CD4-positive, alpha-beta memory T cell (primary cell): ENCODE measurements around the gene CELF5. TPM values are rescaled to one million over a fixed set of nuclear protein-coding genes. Genes with fewer than 3 reads are reported as not detected.

ENCODE experiments used
- CTCF ChIA-PET: fragments of 350-600 bp; sonication (Branson Sonifier 250); formaldehyde crosslinking; loops from one replicate; lab custom pipeline; 2021; ENCODE audit warnings: inconsistent platforms; ENCODE audit not compliant: partially characterized antibody; lab: Charles Lee
- POLR2A ChIA-PET: fragments of 350-600 bp; sonication (Branson Sonifier 250); formaldehyde crosslinking; loops from one replicate; lab custom pipeline; 2021; ENCODE audit not compliant: partially characterized antibody; lab: Charles Lee
- DNase-seq, 5 donors: peaks; one replicate each; pipeline versions ENCODE4 v3.0.0 to v3.0.0-alpha.2; 2020 to 2022; ENCODE audit warnings: mixed read lengths in 1 of 5
- H3K27ac ChIP-seq: one replicate; pipeline ENCODE4 v1.7.0; 2013; ENCODE audit warnings: low read depth, low read length
- H3K27me3 ChIP-seq: 2 replicates; pipeline ENCODE4 v1.7.0; 2013; ENCODE audit warnings: mild to moderate bottlenecking, low read length, moderate library complexity; ENCODE audit not compliant: insufficient read depth
- H3K36me3 ChIP-seq: 2 replicates; pipeline ENCODE4 v1.7.0; 2013; ENCODE audit warnings: mild to moderate bottlenecking, low read length, moderate library complexity; ENCODE audit not compliant: insufficient read depth
- H3K4me1 ChIP-seq: 2 replicates; pipeline ENCODE4 v1.7.0; 2013; ENCODE audit warnings: mild to moderate bottlenecking, low read length, moderate library complexity; ENCODE audit not compliant: insufficient read depth
- H3K4me3 ChIP-seq, 2 donors: one replicate each; pipeline ENCODE4 v1.7.0; 2013; ENCODE audit warnings: low read length in 2 of 2, mild to moderate bottlenecking in 1 of 2
- H3K9me3 ChIP-seq, 2 donors: one replicate each; pipeline ENCODE4 v1.7.0; 2013; ENCODE audit warnings: low read length in 2 of 2, control low read depth in 1 of 2; ENCODE audit not compliant: control insufficient read depth in 1 of 2
- H3K27ac Mint-ChIP-seq, 7 donors: one replicate each; pipeline ENCODE4 v1.8.0; 2020 to 2021; ENCODE audit warnings: mixed read lengths in 7 of 7, mild to moderate bottlenecking in 6 of 7, inconsistent platforms in 3 of 7, moderate library complexity in 3 of 7
- H3K27me3 Mint-ChIP-seq, 2 donors: one replicate each; pipeline ENCODE4 v1.8.0; 2020 to 2021; ENCODE audit warnings: mixed read lengths in 2 of 2
- H3K36me3 Mint-ChIP-seq, 2 donors: one replicate each; pipeline ENCODE4 v1.8.0; 2020 to 2021; ENCODE audit warnings: mixed read lengths in 2 of 2, inconsistent platforms in 1 of 2, mild to moderate bottlenecking in 1 of 2
- H3K4me1 Mint-ChIP-seq, 4 donors: one replicate each; pipeline ENCODE4 v1.8.0; 2020 to 2021; ENCODE audit warnings: mixed read lengths in 4 of 4, mild to moderate bottlenecking in 1 of 4
- H3K4me3 Mint-ChIP-seq, 8 donors: one replicate each; pipeline ENCODE4 v1.8.0; 2020 to 2021; ENCODE audit warnings: mixed read lengths in 8 of 8, mild to moderate bottlenecking in 7 of 8, moderate library complexity in 6 of 8, inconsistent platforms in 3 of 8
- H3K9me3 Mint-ChIP-seq, 8 donors: one replicate each; pipeline ENCODE4 v1.8.0; 2020 to 2021; ENCODE audit warnings: mixed read lengths in 8 of 8, mild to moderate bottlenecking in 5 of 8, inconsistent platforms in 3 of 8, moderate library complexity in 1 of 8
- intact Hi-C: fragments of 100-400 bp; cut with micrococcal nuclease; formaldehyde crosslinking; loops from one replicate; pipeline ENCODE4 v1.15.1; 2023
- polyA plus RNA-seq, 2 donors: library from polyadenylated mRNA; unstranded; fragments of 300-500 nt; fragmentation: Illumina TruSeq; gene quantifications; one replicate each; pipeline ENCODE4 v1.2.3, GENCODE V29; 2021
- total RNA-seq, 2 experiments: library from RNA; stranded (reverse); gene quantifications; one replicate each; pipeline ENCODE4 v1.2.3, GENCODE V29; 2021

The CELF5 gene
- under 1 TPM; 0.44 to 0.64 TPM for total RNA-seq
- polyA plus RNA-seq, result under 1 TPM in 1 of 2 donors, not detected in 1; 0.32 TPM

DNA sequence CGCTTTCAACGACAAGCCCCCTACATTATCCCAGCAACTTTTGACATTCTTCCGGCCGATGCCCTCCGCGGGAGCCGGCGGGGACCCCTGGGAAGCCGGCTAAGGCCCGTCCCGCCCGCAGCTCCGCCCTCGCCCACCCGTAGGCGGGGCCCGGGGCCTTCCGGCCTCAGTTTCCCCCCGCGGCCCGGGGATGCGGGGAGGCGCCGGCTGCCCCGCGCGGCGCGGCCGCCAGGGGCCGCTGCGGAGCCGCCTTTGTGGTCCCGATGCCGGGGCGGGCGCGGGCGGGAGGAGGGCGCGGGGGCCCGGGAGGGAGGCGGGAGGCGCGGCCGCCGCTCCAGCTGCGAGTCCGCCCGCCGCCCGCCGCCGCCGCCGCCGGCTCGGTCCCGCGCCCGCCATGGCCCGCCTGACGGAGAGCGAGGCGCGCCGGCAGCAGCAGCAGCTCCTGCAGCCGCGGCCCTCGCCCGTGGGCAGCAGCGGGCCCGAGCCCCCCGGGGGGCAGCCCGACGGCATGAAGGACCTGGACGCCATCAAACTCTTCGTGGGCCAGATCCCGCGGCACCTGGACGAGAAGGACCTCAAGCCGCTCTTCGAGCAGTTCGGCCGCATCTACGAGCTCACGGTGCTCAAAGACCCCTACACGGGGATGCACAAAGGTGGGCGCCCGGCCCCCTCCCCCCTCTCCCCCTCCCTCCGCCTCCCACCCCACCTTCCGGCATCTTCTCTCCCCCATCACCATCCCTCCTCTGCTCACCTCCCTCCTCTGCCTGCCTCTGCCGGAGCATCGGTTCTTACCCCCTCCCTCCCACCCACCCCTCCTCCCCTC is at the start of gene CELF5:
TSS of gene CELF5 (plus strand) at position 316 of the 823 bp plus-strand sequence. CDS start at position 395, 79 bp downstream.
- ChIA-PET POLR2A (no interaction called here), CTCF (interaction anchor here (0.9 to 1.2 kb wide), 2 partner anchors 10 to 18 kb away, joined by 3 read pairs; no protein-coding TSS in a partner anchor)
- H3K27me3 ChIP-seq, result peaks cover 9% of the 10 kb centered on the region
- peaks cover 0 to 1% (median 0%) of the 10 kb centered on the region in 4 donors for H3K4me1 Mint-ChIP-seq
- H3K36me3 ChIP-seq, result no peaks in the 10 kb centered on the region
- peaks cover 16 to 21% of the 10 kb centered on the region in 2 donors for H3K27me3 Mint-ChIP-seq
- no peaks in the 10 kb centered on the region for H3K36me3 Mint-ChIP-seq
- H3K27ac ChIP-seq, result no peak within 1 kb of the TSS
- H3K4me3 Mint-ChIP-seq, result peak within 1 kb of the TSS in 5 of 8 donors; percentile 12 to 59 (median 34)
- no peaks in the 10 kb centered on the region for H3K9me3 ChIP-seq
- H3K27ac Mint-ChIP-seq, result peak within 1 kb of the TSS in 2 of 7 donors; percentile 7 to 23
- intact Hi-C loops, result no loop called here
- no peaks in the 10 kb centered on the region for H3K9me3 Mint-ChIP-seq
- no peak within 1 kb of the TSS for H3K4me3 ChIP-seq
- peak in 4 of 5 donors; percentile 50 to 62 (median 52) for DNase-seq
- H3K4me1 ChIP-seq, result no peaks in the 10 kb centered on the region

DNA sequence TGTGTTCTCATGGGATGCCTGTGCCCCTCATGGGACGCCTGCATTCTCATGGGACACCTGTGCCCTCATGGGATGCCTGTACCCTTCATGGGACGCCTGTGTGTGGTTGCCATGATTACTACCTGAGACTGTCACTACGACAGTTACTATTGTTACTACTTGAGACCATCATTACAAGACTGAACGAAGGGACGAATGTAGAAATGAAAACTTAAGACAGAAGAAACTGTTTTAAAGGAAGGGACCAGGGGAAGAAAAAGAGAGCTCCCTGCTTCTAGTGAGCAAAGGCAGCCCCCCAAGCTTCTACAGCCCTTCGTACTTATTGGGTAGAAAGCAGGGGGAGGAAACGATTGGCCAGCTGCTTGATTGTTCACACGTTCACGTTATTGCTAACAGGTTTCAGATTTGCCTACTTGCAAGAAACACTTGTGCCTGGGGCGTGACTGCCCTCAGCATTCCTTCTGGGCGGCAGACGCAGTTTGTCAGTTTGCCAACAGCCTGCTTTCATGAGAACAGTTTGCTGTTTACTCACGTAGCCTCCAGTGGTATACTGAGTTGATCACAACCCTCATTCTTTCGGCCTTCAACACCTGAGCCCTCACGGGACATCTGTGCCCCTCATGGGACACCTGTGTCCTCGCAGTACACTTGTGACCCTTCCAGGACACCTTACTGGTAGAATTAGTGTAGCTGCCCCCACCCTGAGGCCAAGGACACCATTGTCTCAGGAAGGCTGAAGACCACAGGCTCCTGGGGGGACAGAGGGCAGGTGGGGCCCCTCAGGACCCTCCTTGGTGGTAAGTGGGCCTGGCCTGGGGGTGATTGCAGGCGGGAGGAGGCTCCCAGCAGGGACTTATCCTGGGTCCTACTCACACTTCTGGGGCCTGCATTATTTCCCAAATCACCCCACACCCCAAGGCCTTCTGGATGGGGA is 48.4 kb upstream of the CELF5 start:
- H3K4me1 ChIP-seq, result peaks cover 22% of the 10 kb centered on the region
- H3K9me3 ChIP-seq, result no peaks in the 10 kb centered on the region
- Mint-ChIP-seq H3K4me1 (peaks cover 14 to 40% (median 26%) of the 10 kb centered on the region in 4 donors), H3K4me3 (peak overlapping the region; percentile 43 to 90 (median 84)), H3K36me3 (peaks cover 11 to 18% of the 10 kb centered on the region in 2 donors), H3K27me3 (no peaks in the 10 kb centered on the region), H3K9me3 (peaks cover 0 to 2% (median 0%) of the 10 kb centered on the region in 8 donors), H3K27ac (peak overlapping the region; percentile 92 to 98 (median 96))
- ChIA-PET POLR2A (interaction anchor here (1.3 to 2.4 kb wide), 3 partner anchors 10 to 225 kb away, joined by 4 to 23 read pairs (median 8); partner anchors contain the start of gene NCLN), CTCF (interaction anchor here (1.0 to 2.0 kb wide), 4 partner anchors 12 to 47 kb away, joined by 3 to 8 read pairs (median 4); no protein-coding TSS in a partner anchor)
- H3K4me3 ChIP-seq, result peak overlapping the region; percentile 67 to 68
- H3K27ac ChIP-seq, result peak overlapping the region; percentile 80
- peaks cover 15% of the 10 kb centered on the region for H3K36me3 ChIP-seq
- DNase-seq, result peak in 3 of 5 donors; percentile 46 to 59 (median 49)
- intact Hi-C loops, result loop anchor here (5.0 kb wide), 1 partner anchor 44 kb away; no protein-coding TSS in a partner anchor
- no peaks in the 10 kb centered on the region for H3K27me3 ChIP-seq

GRCh38 chr19:3176715-3177501 is 47.6 kb upstream of the CELF5 start:
- Histone ChIP-seq H3K36me3 (peaks cover 16% of the 10 kb centered on the region), H3K9me3 (no peaks in the 10 kb centered on the region), H3K27ac (peak overlapping the region; percentile 80), H3K27me3 (no peaks in the 10 kb centered on the region), H3K4me3 (peak overlapping the region; percentile 67 to 68), H3K4me1 (peaks cover 27% of the 10 kb centered on the region)
- intact Hi-C loops, result loop anchor here (1.0 to 5.0 kb wide), 2 partner anchors 8 to 45 kb away; partner anchors contain the start of gene NCLN
- POLR2A ChIA-PET, result interaction anchor here (0.9 to 2.4 kb wide), 6 partner anchors 9 to 226 kb away, joined by 3 to 23 read pairs (median 4); partner anchors contain the start of gene NCLN
- no peaks in the 10 kb centered on the region for H3K27me3 Mint-ChIP-seq
- H3K9me3 Mint-ChIP-seq, result peaks cover 0 to 2% (median 0%) of the 10 kb centered on the region in 8 donors
- DNase-seq, result peak; percentile 56 to 89 (median 64)
- CTCF ChIA-PET, result interaction anchor here (0.5 to 2.0 kb wide), 5 partner anchors 13 to 107 kb away, joined by 3 to 8 read pairs (median 4); no protein-coding TSS in a partner anchor
- peak overlapping the region; percentile 92 to 98 (median 96) for H3K27ac Mint-ChIP-seq
- H3K4me1 Mint-ChIP-seq, result peaks cover 12 to 42% (median 23%) of the 10 kb centered on the region in 4 donors
- H3K4me3 Mint-ChIP-seq, result peak overlapping the region; percentile 80 to 90 (median 84)
- peaks cover 16 to 21% of the 10 kb centered on the region in 2 donors for H3K36me3 Mint-ChIP-seq

DNA sequence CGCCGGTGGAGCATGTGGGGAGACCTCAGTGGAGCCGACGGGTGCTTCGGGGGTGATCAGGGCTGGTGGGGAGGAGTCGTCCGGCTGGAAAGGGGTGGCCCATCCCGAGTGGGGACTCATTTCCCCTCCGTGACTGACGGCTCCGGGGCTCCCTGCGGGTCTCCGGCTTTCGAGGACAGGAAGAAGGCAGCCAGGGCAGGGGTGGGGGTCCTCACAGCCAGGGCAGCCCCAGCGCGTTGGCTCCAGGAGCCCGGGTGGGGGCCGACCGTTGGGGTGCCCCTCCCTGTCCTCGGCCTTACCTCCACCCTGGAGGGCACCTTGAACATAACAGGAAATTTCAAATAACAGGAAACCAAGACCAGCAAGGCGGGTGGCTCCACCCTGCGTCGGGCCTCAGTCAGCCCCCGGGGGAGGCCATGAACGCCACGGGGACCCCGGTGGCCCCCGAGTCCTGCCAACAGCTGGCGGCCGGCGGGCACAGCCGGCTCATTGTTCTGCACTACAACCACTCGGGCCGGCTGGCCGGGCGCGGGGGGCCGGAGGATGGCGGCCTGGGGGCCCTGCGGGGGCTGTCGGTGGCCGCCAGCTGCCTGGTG is 46.0 kb upstream of the CELF5 start, which contains the start of gene S1PR4:
TSS of gene S1PR4 (plus strand) at position 393 of the 596 bp plus-strand sequence. CDS start at position 417, 24 bp downstream.
- H3K36me3 Mint-ChIP-seq, result peaks cover 21 to 27% of the 10 kb centered on the region in 2 donors
- peaks cover 41% of the 10 kb centered on the region for H3K4me1 ChIP-seq
- intact Hi-C loops, result loop anchor here (2.0 to 5.0 kb wide), 2 partner anchors 16 to 46 kb away; no protein-coding TSS in a partner anchor
- H3K4me3 ChIP-seq, result peak within 1 kb of the TSS; percentile 90 to 98
- peak; percentile 76 to 83 (median 80) for DNase-seq
- H3K27ac Mint-ChIP-seq, result peak within 1 kb of the TSS; percentile 93 to 99 (median 95)
- peaks cover 16% of the 10 kb centered on the region for H3K36me3 ChIP-seq
- ChIA-PET POLR2A (interaction anchor here (0.7 to 2.1 kb wide), 7 partner anchors 9 to 228 kb away, joined by 3 to 12 read pairs (median 4); no protein-coding TSS in a partner anchor), CTCF (interaction anchor here (1.5 to 1.6 kb wide), 2 partner anchors 50 to 228 kb away, joined by 5 to 7 read pairs; no protein-coding TSS in a partner anchor)
- H3K27me3 ChIP-seq, result no peaks in the 10 kb centered on the region
- H3K9me3 Mint-ChIP-seq, result peaks cover 0 to 2% (median 0%) of the 10 kb centered on the region in 8 donors
- no peaks in the 10 kb centered on the region for H3K9me3 ChIP-seq
- H3K4me1 Mint-ChIP-seq, result peaks cover 17 to 50% (median 24%) of the 10 kb centered on the region in 4 donors
- peak within 1 kb of the TSS; percentile 86 for H3K27ac ChIP-seq
- peak within 1 kb of the TSS; percentile 96 to 100 (median 99) for H3K4me3 Mint-ChIP-seq
- H3K27me3 Mint-ChIP-seq, result no peaks in the 10 kb centered on the region

DNA sequence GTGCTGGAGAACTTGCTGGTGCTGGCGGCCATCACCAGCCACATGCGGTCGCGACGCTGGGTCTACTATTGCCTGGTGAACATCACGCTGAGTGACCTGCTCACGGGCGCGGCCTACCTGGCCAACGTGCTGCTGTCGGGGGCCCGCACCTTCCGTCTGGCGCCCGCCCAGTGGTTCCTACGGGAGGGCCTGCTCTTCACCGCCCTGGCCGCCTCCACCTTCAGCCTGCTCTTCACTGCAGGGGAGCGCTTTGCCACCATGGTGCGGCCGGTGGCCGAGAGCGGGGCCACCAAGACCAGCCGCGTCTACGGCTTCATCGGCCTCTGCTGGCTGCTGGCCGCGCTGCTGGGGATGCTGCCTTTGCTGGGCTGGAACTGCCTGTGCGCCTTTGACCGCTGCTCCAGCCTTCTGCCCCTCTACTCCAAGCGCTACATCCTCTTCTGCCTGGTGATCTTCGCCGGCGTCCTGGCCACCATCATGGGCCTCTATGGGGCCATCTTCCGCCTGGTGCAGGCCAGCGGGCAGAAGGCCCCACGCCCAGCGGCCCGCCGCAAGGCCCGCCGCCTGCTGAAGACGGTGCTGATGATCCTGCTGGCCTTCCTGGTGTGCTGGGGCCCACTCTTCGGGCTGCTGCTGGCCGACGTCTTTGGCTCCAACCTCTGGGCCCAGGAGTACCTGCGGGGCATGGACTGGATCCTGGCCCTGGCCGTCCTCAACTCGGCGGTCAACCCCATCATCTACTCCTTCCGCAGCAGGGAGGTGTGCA is 45.3 kb upstream of the CELF5 start:
- H3K4me1 ChIP-seq, result peaks cover 47% of the 10 kb centered on the region
- Mint-ChIP-seq H3K9me3 (peaks cover 0 to 2% (median 0%) of the 10 kb centered on the region in 8 donors), H3K27me3 (no peaks in the 10 kb centered on the region), H3K4me1 (peaks cover 20 to 56% (median 30%) of the 10 kb centered on the region in 4 donors), H3K4me3 (peak overlapping the region; percentile 96 to 100 (median 99)), H3K27ac (peak overlapping the region; percentile 92 to 99 (median 94)), H3K36me3 (peaks cover 26 to 32% of the 10 kb centered on the region in 2 donors)
- no peaks in the 10 kb centered on the region for H3K9me3 ChIP-seq
- ChIA-PET CTCF (interaction anchor here (1.5 to 1.6 kb wide), 2 partner anchors 51 to 228 kb away, joined by 5 to 7 read pairs; no protein-coding TSS in a partner anchor), POLR2A (interaction anchor here (0.7 to 2.1 kb wide), 10 partner anchors 8 to 228 kb away, joined by 3 to 12 read pairs (median 3); no protein-coding TSS in a partner anchor)
- H3K27me3 ChIP-seq, result no peaks in the 10 kb centered on the region
- no peak for DNase-seq
- peak overlapping the region; percentile 86 for H3K27ac ChIP-seq
- intact Hi-C loops, result loop anchor here (2.0 to 5.0 kb wide), 2 partner anchors 16 to 47 kb away; no protein-coding TSS in a partner anchor
- peak overlapping the region; percentile 90 to 98 for H3K4me3 ChIP-seq
- H3K36me3 ChIP-seq, result peaks cover 21% of the 10 kb centered on the region
